ENCODE measurements around the gene GSDMA. TPM values are rescaled to one million over a fixed set of nuclear protein-coding genes. Genes with fewer than 3 reads are reported as not detected.

GSDMA gene
- total and polyA plus RNA-seq, 9 of the 15 experiments (the other 6 are each of a cell fraction or from before 2014, with no cell fraction given) = 0.04 to 0.13 (median 0.07) TPM; not detected in 2

GRCh38 chr17:39979893-39980350 is 17.1 kb downstream of the GSDMA start (continued):
- peak; percentile 54 for TF ChIP-seq NEUROD1 (IDR thresholded peaks at IDR 0.05; ENCODE audit: borderline replicate concordance, low read depth, low read length, partially characterized antibody)
- TF ChIP-seq ELF2 (CRISPR knock-in tag; IDR thresholded peaks at IDR 0.05) = no peak
- no peak for TF ChIP-seq SIN3A (IDR thresholded peaks at IDR 0.05; ENCODE audit: borderline replicate concordance in 2 of 2, control insufficient read depth in 1 of 2, low read depth in 2 of 2, low read length in 2 of 2)
- no peak for TF ChIP-seq TSC22D4 (tag; IDR thresholded peaks at IDR 0.05)
- TF ChIP-seq ZNF518B (CRISPR knock-in tag; IDR thresholded peaks at IDR 0.05) = no peak
- TF ChIP-seq CEBPZ (IDR thresholded peaks at IDR 0.05; ENCODE audit: borderline replicate concordance, low read depth, low read length) = no peak
- TF ChIP-seq SMAD4 (CRISPR knock-in tag; conservative IDR thresholded peaks at IDR 0.05) = peak; percentile 70
- 0 out of 2 replicates have a peak, but pooled peaks have one; percentile 17 for TF ChIP-seq ETV1 (tag; conservative IDR thresholded peaks at IDR 0.05; ENCODE audit: low read depth)
- TF ChIP-seq EHMT2 (IDR thresholded peaks at IDR 0.05) = peak; percentile 69; the same call in 1 of the 2 replicates
- peak; percentile 42; the same call in 1 of the 2 replicates for TF ChIP-seq LARP7 (IDR thresholded peaks at IDR 0.05)
- TF ChIP-seq ZNF76 (CRISPR knock-in tag; IDR thresholded peaks at IDR 0.05; ENCODE audit: borderline replicate concordance) = no peak
- 0 out of 2 replicates have a peak, but pooled peaks have one; percentile 57 for TF ChIP-seq STAT6 (CRISPR knock-in tag; IDR thresholded peaks at IDR 0.05)
- TF ChIP-seq NCOA1 (IDR thresholded peaks at IDR 0.05; ENCODE audit: low read depth) = 0 out of 2 replicates have a peak, but pooled peaks have one; percentile 25
- TF ChIP-seq MTA3 (IDR thresholded peaks at IDR 0.05; ENCODE audit: borderline replicate concordance) = 0 out of 2 replicates have a peak, but pooled peaks have one; percentile 17
- no peak for TF ChIP-seq NR4A1 (CRISPR knock-in tag; IDR thresholded peaks at IDR 0.05)
- TF ChIP-seq NR4A1 (tag; IDR thresholded peaks at IDR 0.05) = 0 out of 2 replicates have a peak, but pooled peaks have one; percentile 12

Measured in K562 (cell line).